Measurements from ENCODE around the gene TGFA. TPM values are rescaled to one million over a fixed set of nuclear protein-coding genes. Genes with fewer than 3 reads are reported as not detected.

Gene TGFA
- total and polyA plus RNA-seq, 9 donors: 0.08 to 8.7 (median 1.2) TPM

- H3K27ac ChIP-seq: no peak overlapping the region
- intact Hi-C loops (cut with DNase I): no loop called here
- no peak for DNase-seq
- H3K9me3 ChIP-seq: no peaks in the 10 kb centered on the region
- no peaks in the 10 kb centered on the region for H3K4me1 ChIP-seq (ENCODE audit: insufficient read depth)
- H3K27me3 ChIP-seq: no peaks in the 10 kb centered on the region
- WGBS, 3 donors: 80 to 86% (median 84%) methylated on average over 2 of the region's 2 CpGs
- H3K4me3 ChIP-seq: no peak overlapping the region
- H3K36me3 ChIP-seq: no peaks in the 10 kb centered on the region
- no peak for TF ChIP-seq EP300 (IDR thresholded peaks at IDR 0.05)
- TF ChIP-seq POLR2A (IDR thresholded peaks at IDR 0.05): no peak
- TF ChIP-seq CTCF (IDR thresholded peaks at IDR 0.05): no peak
Measured at GRCh38 chr2:70519453-70519852, 34.2 kb downstream of the TGFA start.

GRCh38 chr2:70518557-70518956, 35.1 kb downstream of the TGFA start:
- WGBS, 3 donors: 95 to 100% (median 100%) methylated on average over 1 of the region's 1 CpG
- Histone ChIP-seq H3K4me3 (no peak overlapping the region), H3K36me3 (no peaks in the 10 kb centered on the region), H3K9me3 (no peaks in the 10 kb centered on the region), H3K4me1 (ENCODE audit: insufficient read depth) (no peaks in the 10 kb centered on the region), H3K27me3 (no peaks in the 10 kb centered on the region), H3K27ac (no peak overlapping the region)
- TF ChIP-seq POLR2A (IDR thresholded peaks at IDR 0.05) (no peak), EP300 (IDR thresholded peaks at IDR 0.05) (no peak), CTCF (IDR thresholded peaks at IDR 0.05) (no peak)
- intact Hi-C loops (cut with DNase I): no loop called here
- DNase-seq: no peak

- Histone ChIP-seq H3K4me3 (no peak overlapping the region), H3K27ac (no peak overlapping the region), H3K4me1 (ENCODE audit: insufficient read depth) (no peaks in the 10 kb centered on the region), H3K36me3 (no peaks in the 10 kb centered on the region), H3K27me3 (no peaks in the 10 kb centered on the region), H3K9me3 (no peaks in the 10 kb centered on the region)
- 75 to 82% (median 79%) methylated on average over 7 of the region's 7 CpGs for whole genome bisulfite sequencing, 3 donors
- intact Hi-C loops (cut with DNase I): no loop called here
- DNase-seq: no peak
- TF ChIP-seq POLR2A (IDR thresholded peaks at IDR 0.05) (no peak), CTCF (IDR thresholded peaks at IDR 0.05) (no peak), EP300 (IDR thresholded peaks at IDR 0.05) (no peak)
Measured at GRCh38 chr2:70517804-70518203, 35.8 kb downstream of the TGFA start.

GRCh38 chr2:70516596-70516995, 37.0 kb downstream of the TGFA start:
- Histone ChIP-seq H3K27ac (no peak overlapping the region), H3K4me3 (no peak overlapping the region), H3K9me3 (no peaks in the 10 kb centered on the region), H3K27me3 (no peaks in the 10 kb centered on the region), H3K4me1 (ENCODE audit: insufficient read depth) (no peaks in the 10 kb centered on the region), H3K36me3 (no peaks in the 10 kb centered on the region)
- intact Hi-C loops (cut with DNase I): no loop called here
- DNase-seq: no peak
- WGBS, 3 donors: 67 to 77% (median 68%) methylated on average over 5 of the region's 5 CpGs
- no peak for TF ChIP-seq POLR2A (IDR thresholded peaks at IDR 0.05)
- no peak for TF ChIP-seq EP300 (IDR thresholded peaks at IDR 0.05)
- no peak for TF ChIP-seq CTCF (IDR thresholded peaks at IDR 0.05)

- no peaks in the 10 kb centered on the region for H3K4me1 ChIP-seq (ENCODE audit: insufficient read depth)
- no peaks in the 10 kb centered on the region for H3K9me3 ChIP-seq
- no peaks in the 10 kb centered on the region for H3K36me3 ChIP-seq
- H3K27me3 ChIP-seq: no peaks in the 10 kb centered on the region
- no peak for TF ChIP-seq CTCF (IDR thresholded peaks at IDR 0.05)
- TF ChIP-seq EP300 (IDR thresholded peaks at IDR 0.05): no peak
- no peak for TF ChIP-seq POLR2A (IDR thresholded peaks at IDR 0.05)
- intact Hi-C loops (cut with DNase I): no loop called here
- H3K4me3 ChIP-seq: no peak overlapping the region
- 49 to 53% (median 50%) methylated on average over 4 of the region's 4 CpGs for WGBS, 3 donors
- H3K27ac ChIP-seq: no peak overlapping the region
- no peak for DNase-seq
Measured at GRCh38 chr2:70515938-70516337, 37.7 kb downstream of the TGFA start.
